NCI-H510A (cell line): ENCODE results near the gene IGSF9B.

Experiments
- DNase-seq: peaks from one replicate; lab custom pipeline; 2025; lab: John Stamatoyannopoulos, UW

Gene IGSF9B

DNA sequence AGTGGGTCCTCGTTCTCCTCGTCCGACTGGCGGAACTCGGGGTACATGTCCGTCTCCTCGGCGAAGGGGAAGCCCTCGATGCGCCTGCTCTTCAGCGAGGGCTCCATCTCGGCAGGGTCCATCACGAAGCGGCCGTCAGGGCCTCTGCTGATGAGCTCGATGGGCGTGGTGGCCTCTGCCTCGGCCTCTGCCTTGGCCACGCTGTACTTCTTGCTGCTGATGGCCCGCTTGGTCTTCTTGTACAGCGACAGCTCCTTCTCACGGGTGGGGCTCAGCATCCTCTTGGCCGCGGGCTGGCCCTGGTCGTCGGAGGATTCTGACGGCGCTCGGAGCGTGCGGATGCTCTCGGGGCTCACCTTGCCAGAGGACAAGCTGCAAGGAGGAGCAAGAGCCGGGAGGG is 35.7 kb downstream of the IGSF9B start:
- no peak for DNase-seq

DNA sequence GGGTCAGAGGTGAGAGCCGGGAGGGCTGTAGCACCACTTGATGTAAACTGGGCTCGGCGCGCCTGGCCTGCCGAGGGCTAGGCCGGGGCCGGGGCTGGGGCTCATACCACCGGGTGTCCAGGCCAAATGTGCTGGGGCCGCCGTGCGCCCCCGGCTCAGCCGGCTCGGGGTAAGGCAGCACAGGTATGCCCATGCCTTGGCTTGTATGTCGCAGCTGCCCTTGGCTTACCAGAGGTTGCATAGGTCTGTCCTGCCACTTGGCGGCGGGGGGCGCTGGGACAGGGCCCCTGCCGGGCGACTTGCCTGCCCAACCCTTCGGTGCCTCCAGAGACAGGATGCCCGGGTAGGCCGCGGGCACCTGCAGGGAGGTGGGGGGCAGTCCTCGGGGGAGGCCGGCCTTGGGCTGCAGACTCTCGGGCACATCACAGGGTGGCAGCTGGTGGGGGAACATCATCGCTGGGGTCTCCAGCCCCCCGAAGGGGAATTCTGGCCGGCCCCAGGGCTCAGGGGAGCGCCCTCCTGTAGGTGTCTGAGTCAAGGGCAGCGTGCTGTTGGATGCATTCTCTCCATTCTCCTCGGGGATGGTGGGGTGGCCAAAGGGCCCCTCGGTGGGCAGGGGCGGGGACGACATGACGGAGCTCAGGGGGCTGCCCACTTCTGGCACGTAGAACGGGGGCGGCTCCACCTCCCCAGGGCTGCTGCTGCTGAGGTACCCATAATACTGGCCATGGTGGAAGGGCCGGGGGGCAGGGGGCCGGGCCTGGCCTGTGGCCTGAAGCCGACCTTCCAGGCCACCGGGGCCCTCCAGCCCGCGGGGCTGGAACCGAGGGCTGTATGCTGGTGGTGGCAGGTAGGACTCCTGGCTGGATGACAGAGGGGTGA is 36.4 kb downstream of the IGSF9B start:
- DNase-seq, result no peak

DNA sequence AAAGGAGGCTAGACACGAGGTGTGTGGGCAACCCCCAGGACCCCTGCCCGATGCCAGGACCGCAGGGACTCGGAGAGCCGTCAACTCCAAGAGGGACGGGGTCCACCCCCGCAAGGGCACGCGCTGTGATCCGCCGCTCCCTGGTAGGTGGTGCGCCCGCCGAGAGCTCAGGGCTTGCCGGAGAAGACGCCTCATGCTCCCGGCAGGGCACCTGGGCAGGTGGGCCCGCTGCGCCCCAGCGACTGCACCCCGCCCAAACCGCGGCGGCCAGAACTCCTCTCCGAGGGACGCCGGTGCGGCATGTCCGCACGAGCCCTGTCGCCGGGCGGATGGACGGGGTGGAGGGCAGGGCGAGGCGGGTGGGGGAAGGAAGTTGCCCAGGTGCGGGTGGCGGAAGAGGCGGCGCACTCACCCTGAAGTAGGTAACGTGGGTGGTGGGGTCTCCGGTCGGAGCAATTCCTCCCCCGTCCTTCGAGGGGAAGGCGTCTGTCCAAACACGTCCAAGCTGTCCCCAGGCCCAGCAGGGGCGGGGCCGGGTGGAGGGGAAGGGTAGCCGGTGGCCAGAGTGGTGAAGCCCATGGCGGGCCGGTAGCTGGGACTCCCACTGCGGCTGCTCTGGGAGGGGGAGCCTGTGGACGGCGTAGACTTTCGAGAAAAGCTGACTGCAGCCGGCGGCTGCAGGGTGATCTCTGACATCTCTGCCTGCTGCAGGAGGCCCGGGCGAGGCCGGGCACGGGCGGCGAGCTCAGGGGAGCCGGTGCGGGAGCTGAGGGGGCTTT is 37.2 kb downstream of the IGSF9B start:
- DNase-seq, result no peak

DNA sequence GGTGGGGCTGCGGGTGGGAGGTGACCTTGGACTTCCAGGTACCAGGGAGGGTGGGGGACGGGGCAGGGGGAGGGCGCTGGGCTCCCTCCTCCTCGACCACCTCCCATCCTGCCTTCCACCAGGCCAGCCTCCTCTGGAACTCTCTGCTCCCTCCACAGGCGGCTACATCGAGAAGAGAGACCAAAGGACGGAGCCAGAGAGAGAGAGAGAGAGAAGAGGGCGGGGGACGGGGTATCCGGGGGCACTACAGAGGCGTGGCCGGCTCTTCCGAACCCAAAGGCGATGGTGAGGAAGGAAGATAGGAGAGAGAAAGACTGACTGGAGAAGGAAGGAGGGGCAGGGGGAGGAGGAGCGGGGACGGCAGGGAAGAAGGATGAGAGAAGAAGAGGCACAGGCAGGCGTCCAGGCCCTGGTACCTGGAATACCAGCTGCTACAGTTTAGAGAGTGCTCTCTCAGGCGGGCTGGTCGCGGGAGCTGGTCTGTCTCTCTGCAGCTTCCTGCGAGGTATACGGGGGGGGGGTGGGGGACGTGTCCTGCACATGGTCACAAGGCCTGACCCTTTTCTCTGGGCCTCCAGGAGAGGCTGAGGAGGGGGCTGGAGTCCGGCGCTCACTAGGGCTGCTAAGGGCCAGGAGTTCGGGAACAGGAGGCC is 38.0 kb downstream of the IGSF9B start:
- no peak for DNase-seq

DNA sequence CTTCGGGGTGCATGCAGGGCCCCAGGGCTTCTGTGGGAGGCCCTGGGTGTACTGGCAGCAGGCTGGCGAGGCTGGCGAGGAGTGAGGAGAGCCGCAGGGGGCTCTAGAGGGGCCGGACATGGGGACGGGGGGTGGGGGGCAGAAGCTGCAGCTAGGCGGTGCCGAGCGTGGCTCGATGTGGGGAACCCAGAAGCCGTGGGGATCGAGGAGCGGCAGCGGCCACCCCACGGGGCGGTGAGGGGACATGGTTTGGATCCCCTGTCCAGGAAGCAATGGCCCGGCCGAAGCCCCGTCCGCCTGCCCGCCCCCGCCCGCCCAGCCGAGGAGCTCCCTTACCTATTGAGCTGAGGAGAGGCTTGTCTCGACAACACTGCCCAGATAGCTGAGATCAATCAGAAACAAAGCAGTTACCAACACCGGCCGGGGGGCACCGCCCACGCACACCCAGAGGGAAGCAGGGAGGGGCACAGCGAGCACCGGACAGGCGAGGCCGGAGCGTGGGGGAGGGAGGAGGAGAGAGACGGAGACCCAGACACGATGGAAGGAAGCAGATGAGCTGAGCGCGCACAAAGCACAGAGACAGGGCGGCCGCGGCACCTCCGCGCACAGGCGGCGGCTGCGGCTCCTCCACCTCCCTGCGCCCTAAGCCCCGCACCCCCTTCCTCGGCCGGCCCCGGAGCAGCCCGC is 38.7 kb downstream of the IGSF9B start:
- DNase-seq, result no peak

DNA sequence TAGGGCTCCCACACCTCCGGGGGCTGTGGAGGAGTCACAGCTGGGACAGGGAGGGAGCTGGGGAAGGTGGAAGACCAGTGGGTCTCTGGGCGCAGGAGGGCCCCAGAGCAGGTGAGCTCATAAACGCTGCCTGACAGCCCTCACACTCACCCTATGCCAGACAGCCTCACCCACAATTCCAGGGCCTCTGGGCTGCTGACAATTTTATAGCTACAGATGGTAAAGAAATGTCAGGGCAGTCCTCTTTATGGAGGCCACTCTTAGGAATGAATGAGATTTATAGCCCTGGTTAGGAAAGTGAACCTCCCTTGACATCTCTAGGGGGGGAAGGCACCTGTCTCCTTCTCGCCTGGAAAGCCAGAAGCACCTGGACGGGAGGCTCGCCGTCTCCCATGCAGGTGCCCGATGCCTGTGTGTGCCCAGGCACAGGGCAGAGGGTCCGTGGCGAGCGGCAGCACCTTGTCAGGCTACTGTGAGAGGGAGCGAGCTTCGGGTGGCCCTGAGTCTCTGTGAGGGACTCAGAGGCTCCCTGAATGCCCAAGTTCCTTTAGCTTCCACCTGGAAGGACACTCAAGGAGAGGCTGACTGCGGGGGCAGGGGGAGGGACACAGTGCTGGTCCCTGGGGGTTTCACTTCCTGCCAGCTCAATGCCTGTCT is 39.9 kb downstream of the IGSF9B start:
- DNase-seq, result no peak

DNA sequence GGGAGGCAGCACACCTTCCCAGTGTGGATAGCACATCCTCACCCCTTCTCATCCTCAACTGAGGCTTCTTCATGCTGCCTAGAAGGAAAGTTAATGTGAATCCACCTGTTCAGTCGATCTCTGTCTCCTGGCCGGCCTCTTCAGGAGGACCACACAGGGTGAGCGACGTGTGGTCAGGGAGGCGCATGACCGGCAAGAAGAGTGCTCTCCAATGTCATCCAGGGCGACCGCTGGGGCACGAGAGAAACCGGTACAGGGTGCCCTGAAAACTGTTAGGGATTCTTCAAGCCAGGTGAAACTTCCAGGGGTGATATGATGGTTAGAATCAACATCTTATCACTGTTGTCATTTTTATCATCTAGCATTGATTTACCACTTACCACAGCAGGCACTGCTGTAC is 43.0 kb downstream of the IGSF9B start:
- no peak for DNase-seq

DNA sequence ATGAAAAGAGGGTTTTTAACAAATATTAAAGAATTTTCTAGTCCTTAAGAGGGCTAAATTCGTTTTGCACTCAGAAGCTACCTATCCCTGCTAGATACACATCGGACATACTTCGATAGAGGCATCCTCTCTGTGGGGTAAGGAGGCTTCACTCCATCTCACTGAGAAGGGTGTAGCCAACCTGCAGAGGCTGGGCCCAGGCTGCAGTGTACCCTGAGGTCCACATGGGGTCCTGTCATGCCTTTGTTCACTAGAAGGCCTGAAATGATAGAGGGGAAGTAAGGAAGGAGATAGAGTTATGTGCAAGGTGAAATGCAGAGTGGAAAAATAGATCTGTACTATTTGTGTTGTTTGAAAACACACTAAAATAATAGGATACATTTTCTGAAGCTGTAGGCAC is 45.6 kb downstream of the IGSF9B start:
- DNase-seq, result no peak

DNA sequence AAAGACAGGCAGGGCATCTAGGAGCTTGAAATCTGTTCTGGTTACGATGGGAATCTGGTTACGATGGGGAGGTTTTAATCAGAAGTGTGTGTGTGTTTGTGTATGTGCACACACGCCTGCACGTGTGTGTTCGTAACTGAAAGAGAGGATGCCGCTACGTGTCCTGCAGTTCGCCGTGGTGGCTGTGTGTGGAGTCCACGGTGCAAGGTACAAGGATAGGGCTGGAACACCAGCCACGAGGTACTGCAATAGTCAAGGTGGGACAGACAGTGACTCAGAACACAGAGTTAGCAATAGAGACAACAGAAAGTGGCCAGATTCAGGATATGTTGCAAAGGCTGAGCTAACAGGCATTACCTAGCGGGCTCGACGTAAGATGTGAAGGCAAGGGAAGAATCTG is 46.7 kb downstream of the IGSF9B start:
- no peak for DNase-seq

DNA sequence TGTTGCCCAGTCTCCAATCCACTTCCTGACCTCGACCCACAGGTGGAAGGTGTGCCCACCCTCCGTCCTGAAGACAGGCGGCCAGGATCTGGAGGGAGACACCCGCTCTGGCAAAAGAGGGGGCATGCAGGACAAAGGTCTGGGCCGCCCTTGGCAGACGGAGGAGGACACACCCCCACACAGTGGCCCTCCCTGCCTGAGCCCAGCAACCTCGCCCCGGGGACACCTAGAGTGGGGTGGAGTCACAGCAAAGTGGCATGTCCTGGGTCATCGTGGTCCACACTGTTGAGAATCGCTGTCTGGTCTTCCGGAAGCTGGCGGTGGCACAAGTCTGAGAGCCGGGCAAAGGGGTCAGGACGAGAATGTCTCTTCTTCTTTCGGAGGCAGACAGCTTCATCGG is 47.9 kb downstream of the IGSF9B start:
- DNase-seq, result no peak

DNA sequence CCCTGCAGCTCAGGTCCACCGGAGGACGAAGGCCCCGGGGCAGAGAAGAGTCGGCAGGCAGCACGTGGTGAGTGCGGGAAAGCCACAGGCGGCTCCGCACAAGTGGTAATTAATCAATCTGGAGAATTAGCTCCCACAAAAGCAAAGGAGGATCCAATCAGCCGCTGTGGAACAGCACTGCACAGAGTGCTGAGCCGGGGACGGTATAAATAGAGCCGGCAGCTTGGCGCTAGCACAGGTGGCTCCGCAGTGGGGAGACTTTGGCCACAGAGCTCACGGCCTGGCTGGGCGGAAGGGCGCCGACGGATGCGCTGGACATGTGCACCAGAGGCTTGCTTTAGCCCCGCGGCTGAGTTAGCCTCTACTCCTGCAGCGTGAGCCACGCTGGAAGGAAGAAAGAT is 48.9 kb downstream of the IGSF9B start:
- no peak for DNase-seq

DNA sequence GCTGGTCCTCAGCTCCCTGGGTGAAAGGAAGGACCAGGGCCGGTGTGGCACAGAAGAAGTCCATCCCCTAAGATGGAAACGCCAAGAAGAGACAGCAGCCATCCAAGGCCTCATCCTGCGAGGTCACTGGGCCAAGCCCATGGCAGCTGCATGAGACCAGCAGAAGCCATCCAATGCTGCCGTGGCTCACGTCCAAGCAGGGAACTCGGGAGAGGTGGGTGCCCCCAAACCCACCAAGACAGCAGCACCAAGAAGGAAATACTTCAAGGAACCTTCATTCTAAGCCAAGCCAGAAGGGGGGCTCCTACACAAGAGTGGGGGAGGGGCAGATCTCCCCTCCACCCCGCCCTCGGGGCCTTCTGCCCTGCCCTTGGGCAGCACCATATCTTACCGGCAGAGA is 49.6 kb downstream of the IGSF9B start:
- no peak for DNase-seq

DNA sequence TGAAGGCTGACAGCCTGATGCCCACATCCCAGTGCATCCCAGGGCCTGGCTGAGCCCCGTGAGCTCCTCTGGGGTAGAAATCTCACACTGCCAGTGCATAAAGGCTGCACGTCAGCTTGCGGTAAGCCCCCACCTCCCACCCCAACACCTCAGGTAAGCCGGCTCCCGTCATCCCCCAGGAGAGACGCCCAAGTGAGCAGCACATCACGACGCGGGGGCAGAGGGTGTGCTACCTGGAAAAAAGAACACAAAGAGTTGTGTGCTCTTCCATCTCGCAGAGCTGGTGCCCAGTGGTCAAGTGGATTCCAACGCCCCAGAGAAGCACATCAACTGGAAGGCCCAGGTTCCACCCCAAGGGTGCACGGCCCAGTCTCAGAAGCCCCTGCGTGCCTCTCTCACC is 50.0 kb downstream of the IGSF9B start:
- no peak for DNase-seq

DNA sequence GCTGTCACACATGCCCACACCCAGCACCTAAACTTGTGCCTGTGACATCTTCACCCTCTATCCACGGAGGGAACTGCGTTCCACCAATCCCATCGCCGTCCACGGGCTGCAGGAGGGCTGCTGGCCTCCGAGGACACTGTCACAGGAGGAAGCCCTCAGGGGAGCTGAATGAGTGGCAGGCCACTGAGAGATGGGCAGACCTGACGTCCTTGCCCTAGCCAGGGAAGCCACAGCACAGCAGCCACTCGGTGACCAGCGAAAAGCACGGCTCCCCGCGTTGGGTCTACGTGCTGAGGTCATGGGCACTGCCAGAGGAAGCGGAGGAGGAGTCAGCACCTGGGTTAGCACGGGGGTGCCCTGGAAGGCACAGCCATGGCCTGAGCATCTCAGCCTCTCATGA is 50.5 kb downstream of the IGSF9B start:
- no peak for DNase-seq

DNA sequence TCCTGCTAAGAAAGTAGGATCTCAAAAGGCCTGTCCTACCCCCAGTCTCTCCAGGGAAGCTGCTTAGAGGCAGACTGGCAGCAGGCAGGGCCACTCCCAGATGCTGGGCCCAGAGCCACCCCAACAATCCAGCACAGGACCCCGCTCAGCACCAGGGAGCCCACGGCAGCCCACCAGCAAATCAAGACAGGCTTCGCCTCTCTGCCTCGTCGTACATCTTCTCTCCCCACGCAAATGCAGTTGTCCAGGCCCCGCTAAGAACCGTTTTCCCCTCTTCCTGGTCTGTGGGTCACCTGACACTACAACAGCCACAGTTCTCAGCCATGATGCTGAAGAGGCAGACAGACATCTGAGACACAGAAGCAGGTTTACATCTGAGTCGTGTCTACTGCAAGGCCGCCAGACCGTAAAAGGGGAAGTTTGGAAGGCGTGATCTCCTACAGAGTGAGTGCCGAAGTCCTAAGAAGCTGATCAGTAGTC is 51.1 kb downstream of the IGSF9B start:
- DNase-seq, result no peak

DNA sequence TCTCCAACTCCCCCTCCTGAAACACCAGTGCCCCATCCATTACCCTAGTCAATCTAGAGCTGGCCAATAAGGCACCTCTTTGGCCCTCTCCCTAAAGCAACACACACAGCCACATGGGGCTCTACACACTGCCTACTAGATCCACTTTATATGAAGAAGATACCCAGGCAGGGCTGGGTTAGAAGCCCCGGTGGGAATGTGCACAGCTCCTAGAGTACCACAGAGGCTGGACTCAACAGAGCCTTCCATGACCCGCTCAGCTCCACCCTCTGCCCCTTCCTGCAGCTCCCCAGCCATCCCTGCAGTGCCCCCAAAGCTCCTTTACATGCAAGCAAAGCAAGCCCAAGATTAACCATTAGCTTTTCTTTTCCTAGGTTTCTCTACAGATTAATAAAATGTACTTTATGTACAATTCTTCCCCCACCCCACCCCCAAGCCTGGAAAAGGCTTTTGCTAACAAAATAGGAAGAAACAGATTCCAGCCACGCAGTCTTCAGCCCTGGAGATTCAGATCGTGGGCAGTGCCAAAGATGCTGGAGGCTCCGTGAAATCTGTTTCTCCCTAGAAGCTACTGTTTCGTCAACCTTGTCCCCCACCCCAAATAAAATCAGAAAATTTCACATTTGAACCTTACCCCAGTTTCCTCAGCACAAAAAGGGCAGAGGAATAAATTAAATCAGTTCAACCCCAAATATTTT is 51.8 kb downstream of the IGSF9B start:
- DNase-seq, result no peak

DNA sequence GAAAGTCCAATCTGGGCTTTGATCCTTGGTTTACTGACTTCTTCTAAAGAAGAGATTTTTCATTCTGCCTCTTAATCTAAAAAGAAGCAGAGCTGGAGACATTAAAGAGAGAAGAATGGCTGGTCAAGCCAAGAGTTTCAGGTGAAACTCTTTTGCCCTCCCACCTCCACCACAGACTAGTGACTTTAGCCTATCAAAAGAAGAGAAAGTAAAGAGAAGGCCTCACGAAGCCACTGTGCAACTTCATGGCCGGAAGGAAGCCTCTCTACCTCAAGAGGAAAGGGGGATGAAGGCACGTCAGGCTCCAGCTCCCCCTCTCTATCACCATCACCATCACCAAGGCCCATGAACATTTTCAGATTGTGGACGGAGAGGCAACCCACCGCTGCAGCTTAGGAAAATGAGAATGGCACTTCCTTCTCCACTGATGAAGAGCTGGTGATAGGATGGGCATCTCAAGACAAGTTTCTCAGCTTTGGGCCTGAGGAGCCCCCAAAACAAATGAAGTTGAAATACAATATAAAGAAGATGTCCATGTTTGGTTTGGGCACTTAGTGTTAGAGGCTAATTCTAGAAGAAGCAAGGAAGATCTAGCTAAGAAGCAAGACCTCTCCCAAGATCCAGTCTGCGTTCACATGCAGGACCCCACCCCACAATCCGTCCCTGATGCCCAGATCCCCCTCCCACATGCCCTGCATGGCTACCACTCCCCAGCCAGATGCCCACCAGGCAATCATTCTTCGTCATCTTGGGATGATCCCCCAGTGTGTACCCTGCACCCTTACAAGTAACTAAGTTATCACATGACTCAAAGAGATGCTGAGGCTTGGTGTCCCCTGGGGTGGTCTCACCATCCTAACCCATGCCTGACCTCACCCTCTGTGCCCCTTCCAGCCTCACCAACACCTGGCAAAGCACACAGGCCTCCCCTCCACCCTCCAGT is 52.6 kb downstream of the IGSF9B start:
- DNase-seq, result no peak

DNA sequence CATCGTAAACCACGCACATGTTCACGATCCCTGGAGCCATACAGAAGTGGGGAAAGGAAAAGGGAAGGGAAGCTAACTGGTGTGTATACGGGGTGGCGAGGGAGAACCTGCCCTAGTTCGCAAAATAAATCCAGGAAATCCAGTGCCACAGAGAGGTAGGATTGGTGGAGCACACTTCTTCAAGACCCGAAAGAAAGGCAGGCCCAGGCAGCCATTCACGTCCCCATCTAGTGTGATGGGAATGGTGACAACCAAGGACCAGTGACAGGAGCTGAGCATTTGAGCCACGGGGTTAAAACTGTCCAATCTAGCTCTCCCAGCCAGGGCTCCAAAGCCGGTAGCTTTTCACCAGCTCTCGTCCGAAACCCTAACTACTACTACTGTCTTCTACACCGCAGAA is 53.7 kb downstream of the IGSF9B start:
- no peak for DNase-seq

DNA sequence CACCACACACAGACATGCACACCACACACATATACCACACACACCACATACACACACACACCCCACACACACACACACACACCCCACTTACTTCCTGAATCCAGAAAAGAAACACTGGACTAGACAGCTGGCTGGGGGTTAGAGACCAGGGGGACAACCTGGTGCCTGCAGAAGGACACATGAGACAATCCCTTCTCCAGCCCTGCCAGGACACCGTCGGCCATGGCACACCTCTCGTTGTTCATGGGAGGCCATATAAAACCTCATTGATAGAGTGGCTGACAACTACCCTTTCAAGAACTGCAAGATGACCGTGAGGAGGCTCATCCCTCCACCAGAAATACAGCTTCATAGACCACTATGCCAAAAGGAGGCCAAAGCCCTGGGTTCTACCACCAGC is 54.3 kb downstream of the IGSF9B start:
- DNase-seq, result no peak

DNA sequence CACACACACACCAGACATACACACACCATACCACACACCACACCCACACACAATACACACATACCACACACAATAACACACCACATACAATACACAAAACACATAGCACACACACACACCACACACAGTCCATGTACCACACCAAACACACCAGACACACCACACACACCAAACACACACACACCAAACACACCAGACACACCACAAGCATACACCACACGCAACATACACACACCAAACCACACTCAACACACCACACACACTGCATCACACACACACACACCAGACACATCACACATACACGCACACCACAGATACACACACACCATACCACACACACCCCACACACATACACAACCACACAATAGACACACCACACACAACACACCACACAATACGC is 54.8 kb downstream of the IGSF9B start:
- no peak for DNase-seq
